CD4-positive, alpha-beta T cell (primary cell): Measurements from ENCODE around the gene C2. TPM values are rescaled to one million over a fixed set of nuclear protein-coding genes. Genes with fewer than 3 reads are reported as not detected.

Source experiments
- ATAC-seq: fragments of 200-7000 bp; cut with Tn5 transposase; one replicate; pipeline ENCODE4 v1.10.0; 2022; ENCODE audit warnings: mild to moderate bottlenecking; ENCODE audit not compliant: poor library complexity
- CTCF ChIA-PET: fragments of 350-600 bp; sonication (Branson Sonifier 250); formaldehyde crosslinking; loops from one replicate; lab custom pipeline; 2021; ENCODE audit warnings: antibody characterized with exemption, inconsistent platforms; lab: Charles Lee
- POLR2A ChIA-PET: fragments of 350-600 bp; sonication (Branson Sonifier 250); formaldehyde crosslinking; loops from one replicate; lab custom pipeline; 2021; ENCODE audit warnings: antibody characterized with exemption, inconsistent platforms; lab: Charles Lee
- DNase-seq, 14 experiments: peaks; one replicate each; pipeline ENCODE4 v3.0.0-alpha.2; 2013 to 2020; ENCODE audit warnings: mixed read lengths in 2 of 14
- H3K27ac ChIP-seq, 2 donors: one replicate each; pipeline versions ENCODE4 v1.5.1 to v1.7.0; 2013; ENCODE audit warnings: low read length in 2 of 2, low read depth in 1 of 2, mild to moderate bottlenecking in 1 of 2
- H3K27me3 ChIP-seq, 2 experiments: 1 replicate in 1 of 2; 2 replicates in 1 of 2; pipeline versions ENCODE4 v1.6.1 to v1.7.0; 2013; ENCODE audit warnings: low read length in 2 of 2, control low read depth in 1 of 2, mild to moderate bottlenecking in 1 of 2, moderate library complexity in 1 of 2; ENCODE audit not compliant: insufficient read depth in 2 of 2, control insufficient read depth in 1 of 2
- H3K36me3 ChIP-seq: one replicate; pipeline ENCODE4 v1.6.1; 2013; ENCODE audit warnings: low read length, control low read depth; ENCODE audit not compliant: insufficient read depth
- H3K4me1 ChIP-seq: one replicate; pipeline ENCODE4 v1.6.1; 2013; ENCODE audit warnings: low read length, control low read depth; ENCODE audit not compliant: insufficient read depth
- H3K4me3 ChIP-seq: one replicate; pipeline ENCODE4 v1.5.1; 2013; ENCODE audit warnings: mild to moderate bottlenecking, low read length, moderate library complexity
- H3K9me3 ChIP-seq, 2 experiments: 1 replicate in 1 of 2; 2 replicates in 1 of 2; pipeline versions ENCODE4 v1.6.1 to v1.7.0; 2013; ENCODE audit warnings: low read length in 2 of 2, mild to moderate bottlenecking in 2 of 2, control low read depth in 1 of 2, moderate library complexity in 1 of 2; ENCODE audit not compliant: control insufficient read depth in 1 of 2, insufficient read depth in 1 of 2
- H3K27ac Mint-ChIP-seq: one replicate; pipeline ENCODE4 v1.8.0; 2020; ENCODE audit warnings: mixed read lengths
- H3K27me3 Mint-ChIP-seq: one replicate; pipeline ENCODE4 v1.8.0; 2021; ENCODE audit warnings: mixed read lengths
- H3K36me3 Mint-ChIP-seq: one replicate; pipeline ENCODE4 v1.8.0; 2021; ENCODE audit warnings: low read depth, mixed read lengths
- H3K4me1 Mint-ChIP-seq: one replicate; pipeline ENCODE4 v1.8.0; 2021; ENCODE audit warnings: low read depth, mixed read lengths
- H3K4me3 Mint-ChIP-seq: one replicate; pipeline ENCODE4 v1.8.0; 2020; ENCODE audit warnings: mild to moderate bottlenecking, mixed read lengths
- H3K9me3 Mint-ChIP-seq: one replicate; pipeline ENCODE4 v1.8.0; 2020; ENCODE audit warnings: mixed read lengths
- CTCF ChIP-seq: fragments of 200-600 bp; IDR thresholded peaks from one replicate; pipeline ENCODE4 v1.8.0; 2022; ENCODE audit warnings: antibody characterized with exemption, mild to moderate bottlenecking
- intact Hi-C, 2 experiments: fragments of 100-400 bp; cut with DNase I in 1 of 2; cut with micrococcal nuclease in 1 of 2; formaldehyde crosslinking; loops; one replicate each; pipeline versions ENCODE4 v1.15.1 to v1.9.0; 2023 to 2025; cut with DNase I, micrococcal nuclease
- total RNA-seq, 174 experiments: library from RNA in 2 of 174; stranded (reverse) in 2 of 174; gene quantifications; one replicate each; pipeline ENCODE4 v1.2.3 and lab custom pipeline; 2021 to 2026

Gene C2
- total RNA-seq, 2 experiments from 2014 or later = 1.4 to 2.3 TPM

GRCh38 chr6:31881136-31881859 lies 46.2 kb upstream of the C2 start:
- no peak overlapping the region for H3K27ac ChIP-seq
- no peaks in the 10 kb centered on the region for H3K9me3 ChIP-seq
- H3K4me1 ChIP-seq = no peaks in the 10 kb centered on the region
- no peak overlapping the region for H3K4me3 ChIP-seq
- ATAC-seq (no peak), DNase-seq (no peak)
- POLR2A ChIA-PET = interaction anchor here (0.6 kb wide), 1 partner anchor 94 kb away, joined by 3 read pairs; no protein-coding TSS in a partner anchor
- CTCF ChIA-PET = no interaction called here
- Mint-ChIP-seq H3K27me3 (no peaks in the 10 kb centered on the region), H3K4me1 (no peaks in the 10 kb centered on the region), H3K36me3 (peaks cover 64% of the 10 kb centered on the region), H3K27ac (no peak overlapping the region), H3K9me3 (no peaks in the 10 kb centered on the region), H3K4me3 (no peak overlapping the region)
- no peak for TF ChIP-seq CTCF
- H3K27me3 ChIP-seq = no peaks in the 10 kb centered on the region
- H3K36me3 ChIP-seq = peaks cover 58% of the 10 kb centered on the region
- intact Hi-C loops = no loop called here

GRCh38 chr6:31882344-31882743 lies 45.2 kb upstream of the C2 start:
- CTCF ChIA-PET = no interaction called here

GRCh38 chr6:31883676-31884075 lies 43.8 kb upstream of the C2 start:
- DNase-seq = no peak
- H3K4me1 Mint-ChIP-seq = no peaks in the 10 kb centered on the region
- H3K4me3 ChIP-seq = no peak overlapping the region
- H3K4me1 ChIP-seq = peaks cover 2% of the 10 kb centered on the region
- ATAC-seq = no peak
- CTCF ChIA-PET = interaction anchor here (0.5 kb wide), 1 partner anchor 484 kb away, joined by 3 read pairs; no protein-coding TSS in a partner anchor
- H3K27me3 ChIP-seq = no peaks in the 10 kb centered on the region
- intact Hi-C loops = no loop called here
- peaks cover 82% of the 10 kb centered on the region for H3K36me3 ChIP-seq
- POLR2A ChIA-PET = no interaction called here
- H3K27ac Mint-ChIP-seq = no peak overlapping the region
- no peaks in the 10 kb centered on the region for H3K27me3 Mint-ChIP-seq
- H3K9me3 ChIP-seq = no peaks in the 10 kb centered on the region
- no peaks in the 10 kb centered on the region for H3K9me3 Mint-ChIP-seq
- peaks cover 82% of the 10 kb centered on the region for H3K36me3 Mint-ChIP-seq
- TF ChIP-seq CTCF = no peak
- H3K4me3 Mint-ChIP-seq = no peak overlapping the region
- H3K27ac ChIP-seq = no peak overlapping the region

More at GRCh38 chr6:31882344-31882743, 45.2 kb upstream of the C2 start:
- POLR2A ChIA-PET = no interaction called here
- no peak overlapping the region for H3K4me3 Mint-ChIP-seq
- Histone ChIP-seq H3K9me3 (no peaks in the 10 kb centered on the region), H3K36me3 (peaks cover 68% of the 10 kb centered on the region), H3K4me3 (no peak overlapping the region), H3K27me3 (no peaks in the 10 kb centered on the region), H3K4me1 (no peaks in the 10 kb centered on the region), H3K27ac (no peak overlapping the region)
- ATAC-seq (no peak), DNase-seq (no peak)
- H3K9me3 Mint-ChIP-seq = no peaks in the 10 kb centered on the region
- H3K27me3 Mint-ChIP-seq = no peaks in the 10 kb centered on the region
- intact Hi-C loops = no loop called here
- peaks cover 75% of the 10 kb centered on the region for H3K36me3 Mint-ChIP-seq
- no peaks in the 10 kb centered on the region for H3K4me1 Mint-ChIP-seq
- H3K27ac Mint-ChIP-seq = no peak overlapping the region
- no peak for TF ChIP-seq CTCF
